HCT116 (cell line): Measurements from ENCODE around the gene ARMC10.

Experiments used
- CBX3 ChIP-seq: IDR thresholded peaks from 2 replicates; pipeline ENCODE4 v1.6.1; 2012; ENCODE audit warnings: low read depth
- EZH2 ChIP-seq: fragments of 200-600 bp; sonication (generic); IDR thresholded peaks from 2 replicates; pipeline ENCODE4 v1.6.1; 2017; ENCODE audit warnings: antibody characterized with exemption, mixed run types
- POLR2A ChIP-seq: IDR thresholded peaks from 2 replicates; pipeline ENCODE4 v1.7.0; 2011; ENCODE audit warnings: borderline replicate concordance; ENCODE audit not compliant: insufficient read depth, insufficient read length; ENCODE audit errors: extremely low read depth
- SRF ChIP-seq: IDR thresholded peaks from 2 replicates; pipeline ENCODE4 v1.6.1; 2012; ENCODE audit warnings: low read depth
- ZFX ChIP-seq: fragments of 450-650 bp; IDR thresholded peaks from 2 replicates; pipeline ENCODE4 v1.6.1; 2017
- ZNF274 ChIP-seq: fragments of 200-500 bp; sonication (Bioruptor generic); IDR thresholded peaks from 2 replicates; pipeline ENCODE4 v1.6.1; 2014; ENCODE audit warnings: mild to moderate bottlenecking, low read depth, low read length, inconsistent platforms
- TF ChIP-seq, protein P1 (sequence below), 3 experiments: fragments of 200-600 bp in 1 of 3; sonication (generic) in 1 of 3; IDR thresholded peaks in 2 of 3; conservative IDR thresholded peaks in 1 of 3; 2 replicates each; pipeline ENCODE4 v1.5.1; 2012 to 2017; ENCODE audit warnings: low read depth in 2 of 3, low read length in 2 of 3, antibody characterized with exemption in 1 of 3, borderline replicate concordance in 1 of 3, control low read depth in 1 of 3, mild to moderate bottlenecking in 1 of 3, mixed read lengths in 1 of 3, mixed run types in 1 of 3, moderate library complexity in 1 of 3; ENCODE audit not compliant: insufficient read depth in 1 of 3
- TF ChIP-seq, protein P2 (sequence below): IDR thresholded peaks from 2 replicates; pipeline ENCODE4 v1.6.1; 2011; ENCODE audit warnings: mild to moderate bottlenecking, low read length, moderate library complexity; ENCODE audit not compliant: insufficient replicate concordance; ENCODE audit errors: extremely low read depth

DNA sequence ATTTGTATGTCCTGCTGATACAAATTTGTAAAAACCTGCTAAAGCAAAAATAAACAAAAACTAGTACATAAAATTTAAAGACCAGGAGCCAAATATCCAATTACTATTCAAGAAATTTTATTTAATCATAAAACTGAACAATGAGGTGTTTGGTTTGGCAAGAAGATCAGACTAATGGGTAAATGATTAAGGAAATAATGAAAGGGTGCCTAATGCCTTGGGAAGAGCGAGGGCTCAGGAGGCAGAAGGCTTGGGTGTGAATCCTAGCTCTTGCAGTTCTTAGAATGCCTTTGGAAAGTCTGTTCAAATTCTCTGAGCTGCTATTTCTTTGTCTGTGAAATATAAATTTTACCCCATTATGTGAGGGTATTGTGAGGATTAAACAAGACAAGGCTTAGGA, 41.6 kb downstream of the ARMC10 start:
- no peak for TF ChIP-seq EZH2
- TF ChIP-seq SRF: no peak
- no peak for TF ChIP-seq POLR2A
- TF ChIP-seq, protein P1, sequence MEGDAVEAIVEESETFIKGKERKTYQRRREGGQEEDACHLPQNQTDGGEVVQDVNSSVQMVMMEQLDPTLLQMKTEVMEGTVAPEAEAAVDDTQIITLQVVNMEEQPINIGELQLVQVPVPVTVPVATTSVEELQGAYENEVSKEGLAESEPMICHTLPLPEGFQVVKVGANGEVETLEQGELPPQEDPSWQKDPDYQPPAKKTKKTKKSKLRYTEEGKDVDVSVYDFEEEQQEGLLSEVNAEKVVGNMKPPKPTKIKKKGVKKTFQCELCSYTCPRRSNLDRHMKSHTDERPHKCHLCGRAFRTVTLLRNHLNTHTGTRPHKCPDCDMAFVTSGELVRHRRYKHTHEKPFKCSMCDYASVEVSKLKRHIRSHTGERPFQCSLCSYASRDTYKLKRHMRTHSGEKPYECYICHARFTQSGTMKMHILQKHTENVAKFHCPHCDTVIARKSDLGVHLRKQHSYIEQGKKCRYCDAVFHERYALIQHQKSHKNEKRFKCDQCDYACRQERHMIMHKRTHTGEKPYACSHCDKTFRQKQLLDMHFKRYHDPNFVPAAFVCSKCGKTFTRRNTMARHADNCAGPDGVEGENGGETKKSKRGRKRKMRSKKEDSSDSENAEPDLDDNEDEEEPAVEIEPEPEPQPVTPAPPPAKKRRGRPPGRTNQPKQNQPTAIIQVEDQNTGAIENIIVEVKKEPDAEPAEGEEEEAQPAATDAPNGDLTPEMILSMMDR (IDR thresholded peaks at IDR 0.05 in 2 of 3, conservative IDR thresholded peaks at IDR 0.05 in 1 of 3; ENCODE audit: borderline replicate concordance in 1 of 3, insufficient read depth in 1 of 3, low read depth in 2 of 3, low read length in 2 of 3): no peak
- TF ChIP-seq ZNF274: no peak
- TF ChIP-seq ZFX: no peak
- TF ChIP-seq CBX3: no peak
- TF ChIP-seq, protein P2, sequence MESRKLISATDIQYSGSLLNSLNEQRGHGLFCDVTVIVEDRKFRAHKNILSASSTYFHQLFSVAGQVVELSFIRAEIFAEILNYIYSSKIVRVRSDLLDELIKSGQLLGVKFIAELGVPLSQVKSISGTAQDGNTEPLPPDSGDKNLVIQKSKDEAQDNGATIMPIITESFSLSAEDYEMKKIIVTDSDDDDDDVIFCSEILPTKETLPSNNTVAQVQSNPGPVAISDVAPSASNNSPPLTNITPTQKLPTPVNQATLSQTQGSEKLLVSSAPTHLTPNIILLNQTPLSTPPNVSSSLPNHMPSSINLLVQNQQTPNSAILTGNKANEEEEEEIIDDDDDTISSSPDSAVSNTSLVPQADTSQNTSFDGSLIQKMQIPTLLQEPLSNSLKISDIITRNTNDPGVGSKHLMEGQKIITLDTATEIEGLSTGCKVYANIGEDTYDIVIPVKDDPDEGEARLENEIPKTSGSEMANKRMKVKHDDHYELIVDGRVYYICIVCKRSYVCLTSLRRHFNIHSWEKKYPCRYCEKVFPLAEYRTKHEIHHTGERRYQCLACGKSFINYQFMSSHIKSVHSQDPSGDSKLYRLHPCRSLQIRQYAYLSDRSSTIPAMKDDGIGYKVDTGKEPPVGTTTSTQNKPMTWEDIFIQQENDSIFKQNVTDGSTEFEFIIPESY: no peak
